Muscle of arm (tissue), 12 donors: ENCODE measurements around the gene LRRC56. TPM values are rescaled to one million over a fixed set of nuclear protein-coding genes. Genes with fewer than 3 reads are reported as not detected.

ENCODE experiments used
- DNase-seq: peaks from one replicate; pipeline ENCODE4 v3.0.0-alpha.2; 2013
- polyA plus RNA-seq, 12 donors: library from polyadenylated mRNA; unstranded; fragments of 120-200 nt; gene quantifications; one replicate each; pipeline ENCODE4 v1.2.1, GENCODE V29; 2013; ENCODE audit not compliant: insufficient read length in 12 of 12

LRRC56 gene
- polyA plus RNA-seq, 12 donors, result 1.7 to 8.2 (median 4.3) TPM; not detected in 2

DNA sequence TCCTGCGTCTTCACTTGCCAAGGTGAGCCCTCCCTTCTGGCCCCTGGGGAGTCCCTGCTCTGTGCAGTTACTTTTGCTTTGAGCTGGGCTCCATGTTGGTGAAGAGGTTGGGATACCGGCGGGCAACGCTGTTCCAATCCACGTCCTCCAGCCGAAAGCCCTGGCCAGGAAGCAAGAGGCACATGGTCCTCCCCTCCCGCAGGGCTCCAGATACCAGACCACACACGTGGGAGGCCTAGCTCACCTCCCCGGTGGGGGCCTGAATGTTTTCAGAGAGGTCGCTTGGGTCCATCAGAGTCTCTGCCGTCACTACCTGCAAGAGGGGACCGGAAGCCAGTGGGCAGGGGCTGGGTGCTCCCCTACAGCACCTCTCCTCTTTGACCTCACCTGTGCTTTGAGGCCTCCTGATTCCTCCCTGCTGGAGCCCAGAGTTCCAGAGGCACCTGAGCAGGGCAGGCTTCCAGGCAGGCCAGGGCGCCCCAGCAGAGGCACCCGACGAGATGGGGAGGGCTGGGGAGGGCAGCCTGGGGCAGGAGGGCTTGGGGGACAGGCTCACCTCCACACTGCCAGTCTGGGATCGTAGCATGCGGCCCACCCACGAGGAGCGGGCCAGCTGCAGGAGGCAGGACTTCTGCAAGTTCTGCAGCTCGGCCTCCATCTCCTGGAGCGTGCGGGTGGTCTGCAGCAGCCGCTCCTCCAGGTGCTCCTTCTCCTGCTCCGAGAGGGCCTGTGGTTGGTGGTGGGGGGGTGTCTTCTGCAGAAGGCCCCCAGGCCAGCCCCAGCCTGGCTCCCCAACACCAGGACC, 20.2 kb downstream of the LRRC56 start:
- DNase-seq, result no peak

GRCh38 chr11:558503-558902, 21.2 kb downstream of the LRRC56 start:
- DNase-seq, result no peak

DNA sequence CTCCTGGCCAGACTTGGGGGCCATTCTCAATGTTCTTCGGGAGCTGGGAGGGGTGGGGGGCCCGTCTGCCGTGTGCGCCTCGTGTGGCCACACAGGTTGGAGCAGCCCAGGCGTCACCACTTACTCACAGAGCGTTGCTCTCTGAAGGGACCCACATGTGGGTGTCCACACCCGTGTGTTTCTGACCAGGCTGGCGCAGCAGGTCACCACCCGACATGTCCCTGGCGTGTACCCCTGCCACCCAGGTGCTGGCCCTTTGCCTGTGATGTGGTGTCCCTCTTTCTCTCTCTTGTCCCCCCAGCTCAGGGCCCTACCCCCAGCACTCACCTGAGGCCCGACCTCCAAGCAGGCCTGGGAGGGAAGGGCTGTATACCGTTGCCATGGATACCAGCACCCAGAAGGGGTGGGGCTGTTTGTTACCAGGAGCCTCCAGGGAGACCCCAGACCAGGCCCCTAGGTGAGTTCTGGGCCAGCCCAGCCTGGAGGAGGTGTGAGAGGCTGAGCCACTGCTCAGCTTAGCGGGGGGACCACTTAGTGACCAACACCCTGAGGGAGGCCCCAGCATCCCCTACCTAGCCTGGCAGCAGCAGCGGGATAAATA, 21.8 kb downstream of the LRRC56 start:
- no peak for DNase-seq

GRCh38 chr11:559712-560304, 22.5 kb downstream of the LRRC56 start:
- DNase-seq, result no peak

DNA sequence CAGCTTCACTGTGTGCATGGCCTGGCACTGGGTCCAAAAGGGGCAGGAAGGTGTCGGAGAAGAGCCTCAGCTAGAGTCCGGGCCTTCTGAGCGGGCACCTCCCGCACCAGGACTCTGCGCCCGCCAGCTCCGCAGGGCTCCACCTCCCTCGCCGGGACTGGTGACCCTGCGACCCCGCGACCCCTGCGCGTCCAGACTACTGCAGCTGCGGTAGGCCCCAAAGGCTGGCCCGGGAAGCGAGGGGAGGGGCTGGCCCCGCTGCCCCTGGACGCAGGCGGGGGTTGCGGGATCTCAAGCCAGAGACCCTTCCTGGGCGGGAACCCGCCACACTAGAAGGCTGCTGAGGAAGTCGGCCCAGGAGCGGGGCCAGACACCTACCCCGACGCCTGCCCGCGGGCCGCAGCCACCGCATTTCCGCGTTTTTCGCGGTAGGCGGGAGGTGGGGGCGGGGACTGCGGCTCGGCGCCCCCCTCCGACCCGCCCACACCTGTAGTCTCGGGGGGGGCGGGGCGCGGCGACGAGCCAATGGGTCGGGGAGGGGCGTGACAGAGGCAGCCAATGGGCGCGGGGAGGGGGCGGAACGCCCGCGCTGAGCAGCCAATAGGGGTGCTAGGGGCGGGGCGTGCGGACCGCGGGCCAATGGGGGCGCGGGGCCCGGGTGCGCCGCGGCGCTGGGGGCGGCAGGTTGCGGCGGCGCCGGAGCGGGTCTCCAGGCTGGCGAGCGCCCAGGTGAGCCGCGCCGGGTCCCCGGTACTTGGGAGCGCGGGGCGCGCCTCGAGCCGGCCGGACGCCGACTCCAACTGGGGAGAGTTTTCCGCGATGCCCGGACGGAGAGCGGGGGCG, 23.2 kb downstream of the LRRC56 start, which contains the start of the genes LMNTD2 and RASSF7:
LMNTD2 (minus strand) TSS at position 434 of the 843 bp plus-strand sequence; CDS start at position 412, 22 bp downstream.
RASSF7 (plus strand) TSS at position 666 of the 843 bp plus-strand sequence. CDS start 799 bp downstream, outside the sequence.
- peak; percentile 76 for DNase-seq

DNA sequence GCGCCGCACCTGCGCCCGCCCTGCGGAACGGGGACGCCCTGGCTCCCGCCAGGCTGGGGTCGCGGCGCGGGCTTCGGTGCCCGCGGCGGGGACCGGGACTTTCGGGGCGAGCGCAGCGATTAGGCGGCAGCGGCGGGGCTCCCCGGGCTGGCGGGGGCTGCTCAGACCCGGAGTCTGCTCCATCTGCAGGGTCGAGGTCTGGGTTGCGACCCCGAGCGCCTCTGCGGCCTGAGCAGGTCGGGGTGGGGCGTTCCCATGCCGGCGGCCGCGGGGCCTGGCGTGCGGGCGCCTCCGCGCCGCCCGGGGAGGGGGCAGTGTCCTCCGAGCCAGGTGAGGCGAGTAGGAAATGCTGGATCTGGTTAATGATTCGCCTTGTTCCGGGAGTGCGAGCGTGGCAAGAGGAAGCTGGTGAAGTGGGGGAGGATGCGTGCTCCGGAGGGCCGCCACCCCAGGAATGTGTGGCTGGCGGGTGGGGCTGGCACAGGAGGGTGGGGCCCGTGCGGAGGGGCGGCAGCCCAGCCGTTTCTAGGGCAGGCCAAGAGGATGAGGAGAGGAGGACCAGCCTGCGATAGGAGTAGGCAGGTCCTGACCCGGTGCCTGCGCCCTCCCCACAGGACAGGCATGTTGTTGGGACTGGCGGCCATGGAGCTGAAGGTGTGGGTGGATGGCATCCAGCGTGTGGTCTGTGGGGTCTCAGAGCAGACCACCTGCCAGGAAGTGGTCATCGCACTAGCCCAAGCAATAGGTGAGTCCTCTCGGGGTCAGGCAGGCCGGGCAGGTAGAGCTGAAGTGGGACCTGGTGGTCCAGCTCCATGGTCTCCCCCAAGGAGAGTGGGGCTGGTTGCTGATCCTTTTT, 24.0 kb downstream of the LRRC56 start:
- no peak for DNase-seq

DNA sequence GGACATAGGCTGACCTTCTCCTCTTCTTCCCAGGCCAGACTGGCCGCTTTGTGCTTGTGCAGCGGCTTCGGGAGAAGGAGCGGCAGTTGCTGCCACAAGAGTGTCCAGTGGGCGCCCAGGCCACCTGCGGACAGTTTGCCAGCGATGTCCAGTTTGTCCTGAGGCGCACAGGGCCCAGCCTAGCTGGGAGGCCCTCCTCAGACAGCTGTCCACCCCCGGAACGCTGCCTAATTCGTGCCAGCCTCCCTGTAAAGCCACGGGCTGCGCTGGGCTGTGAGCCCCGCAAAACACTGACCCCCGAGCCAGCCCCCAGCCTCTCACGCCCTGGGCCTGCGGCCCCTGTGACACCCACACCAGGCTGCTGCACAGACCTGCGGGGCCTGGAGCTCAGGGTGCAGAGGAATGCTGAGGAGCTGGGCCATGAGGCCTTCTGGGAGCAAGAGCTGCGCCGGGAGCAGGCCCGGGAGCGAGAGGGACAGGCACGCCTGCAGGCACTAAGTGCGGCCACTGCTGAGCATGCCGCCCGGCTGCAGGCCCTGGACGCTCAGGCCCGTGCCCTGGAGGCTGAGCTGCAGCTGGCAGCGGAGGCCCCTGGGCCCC, 24.8 kb downstream of the LRRC56 start:
- no peak for DNase-seq

GRCh38 chr11:563066-563811, 25.9 kb downstream of the LRRC56 start:
- no peak for DNase-seq

GRCh38 chr11:563812-564578, 26.7 kb downstream of the LRRC56 start:
- no peak for DNase-seq

DNA sequence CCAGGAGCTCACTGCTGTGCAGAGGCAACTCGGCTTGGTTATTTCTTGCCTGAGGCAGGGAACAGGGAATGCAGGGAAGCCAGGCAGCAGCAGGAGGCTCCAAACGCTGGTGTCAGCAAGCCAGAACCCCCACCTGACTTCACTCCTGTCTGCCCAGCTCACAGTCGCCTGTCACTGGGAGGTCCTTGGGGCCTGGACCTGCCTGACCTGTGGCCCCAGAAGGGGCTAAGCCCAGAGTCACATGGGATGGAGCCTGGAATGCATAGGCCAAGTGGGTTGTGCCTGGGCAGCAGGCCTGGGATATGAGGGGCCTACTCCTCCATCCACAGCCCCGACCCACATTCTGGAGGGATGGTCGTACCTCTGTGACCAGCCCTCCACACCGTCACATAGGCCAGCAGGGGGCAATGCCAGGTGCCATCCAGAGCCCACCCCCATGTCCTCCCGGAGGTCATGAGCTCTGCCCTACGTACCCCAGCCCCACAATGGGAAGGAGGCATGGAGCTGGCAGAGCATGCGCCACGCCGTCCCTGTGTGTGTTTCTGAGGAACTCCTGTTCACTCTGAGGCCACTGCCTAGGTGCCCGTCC, 28.7 kb downstream of the LRRC56 start:
- DNase-seq, result no peak

- DNase-seq, result no peak
Observed at GRCh38 chr11:567011-567628, 29.8 kb downstream of the LRRC56 start.

DNA sequence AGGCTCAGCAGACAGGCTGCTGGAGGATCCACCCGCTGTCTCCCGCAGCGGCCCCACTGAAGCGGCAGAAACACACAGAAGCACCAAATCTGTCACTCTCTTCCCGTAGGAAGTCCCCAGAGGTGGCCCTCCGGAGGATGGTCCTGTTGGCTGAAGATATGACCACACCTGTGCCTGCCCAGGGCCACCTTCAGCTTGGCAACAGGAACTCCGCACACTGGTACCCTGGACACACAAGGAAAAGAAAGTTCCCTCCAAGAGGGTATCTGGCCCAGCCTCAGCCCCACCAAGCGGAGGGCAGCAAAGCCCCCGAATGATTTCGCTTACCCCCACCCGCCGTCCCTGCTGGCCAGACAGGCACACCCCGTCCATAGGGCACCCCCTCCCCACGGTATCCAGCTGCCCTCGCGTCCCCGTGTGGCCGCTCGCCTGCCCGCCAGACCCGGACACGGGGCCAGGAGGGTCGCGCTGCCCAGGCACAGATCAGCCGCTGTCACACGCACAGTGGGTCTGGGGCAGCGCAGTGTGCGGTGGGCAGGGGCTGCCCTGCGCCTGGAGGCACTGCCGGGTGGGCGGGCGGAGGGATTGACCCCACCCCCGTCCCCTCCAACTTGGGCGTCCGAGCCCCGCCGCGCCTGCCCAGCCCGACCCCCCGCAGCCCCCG, 30.4 kb downstream of the LRRC56 start:
- DNase-seq, result no peak

DNA sequence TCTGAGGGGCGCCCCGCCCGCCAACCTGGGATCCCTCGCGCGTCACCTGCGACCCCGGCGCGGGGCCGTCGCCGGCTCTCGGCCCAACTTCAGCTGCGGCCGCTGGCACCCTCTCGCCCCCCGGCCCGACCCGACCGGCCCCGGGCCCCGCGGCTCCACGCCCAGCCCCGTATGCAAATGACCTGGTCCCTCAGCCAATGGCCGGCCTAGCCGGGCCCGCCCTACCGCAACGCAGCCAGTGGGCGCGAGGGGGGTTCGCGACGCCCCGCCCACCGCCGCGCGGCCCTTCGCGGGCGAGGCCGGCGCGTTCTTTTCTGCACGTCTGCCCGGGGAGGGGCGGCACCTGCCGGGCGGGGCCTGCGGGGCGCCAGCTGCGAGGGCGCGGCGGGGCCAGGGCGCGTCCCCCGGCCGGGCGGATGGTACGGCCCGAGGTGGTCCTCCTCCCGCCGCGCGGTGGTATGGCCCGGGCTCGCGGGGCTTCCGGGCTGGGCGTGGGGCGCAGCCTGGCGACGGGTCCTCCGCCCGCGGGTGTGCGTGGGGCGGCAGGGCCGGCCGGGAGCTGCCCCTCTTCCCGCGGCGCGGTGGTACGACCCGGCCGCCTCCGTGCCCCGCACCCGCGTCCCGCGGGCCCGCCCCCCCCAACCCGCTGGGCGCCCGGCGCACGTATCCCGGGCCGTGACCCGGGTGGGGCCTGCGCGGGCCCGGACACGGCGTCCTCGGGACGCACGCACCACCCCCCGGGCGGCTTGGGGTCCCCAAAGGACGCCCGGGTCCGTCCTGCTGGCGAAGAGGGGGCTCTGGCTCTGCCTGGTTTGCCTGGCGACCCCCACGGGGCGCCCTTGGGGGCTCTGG, 31.2 kb downstream of the LRRC56 start:
- DNase-seq, result peak; percentile 84

GRCh38 chr11:569158-569885, 32.0 kb downstream of the LRRC56 start:
- no peak for DNase-seq

- DNase-seq, result no peak
Observed at GRCh38 chr11:571802-572185, 34.5 kb downstream of the LRRC56 start.
